Activated CD4-positive, alpha-beta T cell treated with anti-CD3 and anti-CD28 coated beads, Interleukin-2, amount 50 U/mL, for 24 hours (primary cell): Measurements from ENCODE around the gene FAXC.

Experiments used
- DNase-seq, 2 donors: peaks; one replicate each; pipeline ENCODE4 v3.0.0-alpha.2; 2020; ENCODE audit warnings: low read depth in 1 of 2, low spot score in 1 of 2

Gene FAXC

DNA sequence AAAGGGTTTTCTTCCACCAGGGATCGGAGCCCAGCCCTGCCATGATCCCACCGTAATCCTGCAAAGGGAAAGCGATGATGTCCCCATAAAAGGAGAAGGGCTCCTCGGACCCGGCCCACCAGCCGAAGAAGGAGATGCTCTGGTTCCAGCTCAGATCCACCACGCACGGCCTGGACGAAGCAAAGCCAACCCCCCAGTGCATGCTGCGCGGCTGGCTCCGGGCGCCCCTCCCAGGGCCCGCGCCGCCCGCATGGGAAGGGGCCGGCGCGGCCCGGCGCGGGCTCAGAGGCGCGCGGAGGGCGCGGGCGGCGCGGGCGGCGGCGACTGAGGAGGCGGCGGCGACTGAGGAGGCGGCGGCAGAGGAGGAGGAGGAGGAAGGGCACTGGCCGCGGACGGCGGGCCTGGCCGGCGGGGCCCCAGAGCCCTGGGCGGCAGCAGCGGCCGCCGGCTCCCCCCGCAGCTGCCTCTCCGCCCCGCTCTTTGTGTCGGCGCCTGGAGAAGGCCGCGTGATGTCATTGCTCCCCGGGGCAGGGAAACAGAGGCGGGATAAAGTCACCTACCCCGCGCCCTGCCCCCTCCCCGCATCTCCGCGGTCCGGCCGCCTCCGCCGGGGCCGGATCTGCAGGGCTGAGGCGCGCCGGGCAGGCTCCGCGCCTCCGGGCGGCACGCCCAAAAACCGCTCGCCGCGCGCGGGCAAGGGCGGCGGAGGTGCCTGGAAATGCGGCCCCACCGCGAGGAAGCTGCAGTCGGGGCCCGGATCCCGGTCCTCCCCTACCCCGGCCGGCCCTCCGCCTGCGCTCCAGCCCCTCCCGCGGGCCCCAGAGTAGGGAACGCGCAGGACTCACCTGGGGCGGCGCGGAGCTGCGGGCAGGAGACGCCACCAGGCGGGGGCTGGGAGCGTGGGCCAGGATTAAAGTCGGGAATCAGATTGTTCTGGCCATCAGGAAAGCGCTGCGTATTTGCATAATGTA is at the start of gene FAXC:
FAXC (minus strand) TSS at position 504 of the 971 bp plus-strand sequence; CDS start at position 202, 302 bp downstream.
- no peak for DNase-seq

DNA sequence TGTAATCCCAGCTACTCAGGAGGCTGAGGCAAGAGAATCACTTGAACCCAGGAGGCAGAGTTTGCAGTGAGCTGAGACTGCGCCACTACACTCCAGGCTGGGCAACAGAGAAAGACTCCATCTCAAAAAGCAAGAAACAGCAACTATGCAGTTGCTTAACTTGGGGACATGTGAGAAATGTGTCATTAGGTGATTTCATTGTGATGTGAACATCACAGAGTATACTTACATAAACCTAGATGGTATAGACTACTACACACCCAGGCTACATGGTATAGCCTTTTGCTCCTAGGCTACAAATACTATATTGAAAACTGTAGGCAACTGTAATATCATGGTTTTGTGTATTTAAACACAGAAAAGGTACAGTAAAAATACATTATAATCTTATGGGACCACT is 47.8 kb upstream of the FAXC start:
- DNase-seq, result no peak

DNA sequence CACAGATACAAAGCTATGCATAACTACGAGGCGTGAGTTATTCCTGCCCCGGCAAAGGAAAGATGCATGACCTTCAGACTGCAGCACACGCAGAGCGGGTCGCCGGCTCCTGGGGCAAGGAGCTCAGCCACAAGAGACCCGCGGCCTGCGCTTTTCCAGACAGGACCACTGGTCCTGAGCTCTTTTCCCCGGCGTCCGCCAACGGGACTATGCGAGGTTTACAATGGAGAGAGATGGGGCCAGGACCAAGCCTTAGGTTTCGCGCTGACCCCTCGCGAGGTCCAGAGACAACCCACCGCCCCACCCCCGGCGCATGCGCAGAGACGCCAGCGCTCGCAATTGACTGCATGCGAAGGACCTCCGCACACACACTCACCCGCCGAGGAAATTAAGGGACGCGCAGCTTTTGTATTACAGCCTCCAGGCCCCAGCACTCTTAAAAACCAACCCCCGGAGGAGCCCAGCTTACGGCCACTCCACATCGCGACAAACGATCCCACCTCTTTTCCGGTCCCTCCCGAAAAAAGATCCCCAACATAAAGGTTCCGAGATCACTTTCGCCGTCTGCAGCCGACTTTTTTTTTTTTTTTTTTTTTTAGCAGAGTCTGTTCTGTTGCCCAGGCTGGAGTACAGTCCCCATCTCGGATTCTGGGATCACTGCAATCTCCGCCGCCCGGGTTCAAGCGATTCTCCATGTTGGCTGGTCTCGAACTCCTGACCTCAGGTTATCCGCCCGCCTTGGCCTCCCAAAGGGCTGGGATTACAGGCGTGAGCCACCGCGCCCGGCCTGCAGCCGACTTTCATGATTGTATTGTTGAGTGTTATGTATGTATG is 44.4 kb upstream of the FAXC start, which contains the start of gene COQ3:
COQ3 (minus strand) TSS at position 498 of the 834 bp plus-strand sequence; CDS start at position 482, 16 bp downstream.
- DNase-seq, result peak; percentile 46 to 48

DNA sequence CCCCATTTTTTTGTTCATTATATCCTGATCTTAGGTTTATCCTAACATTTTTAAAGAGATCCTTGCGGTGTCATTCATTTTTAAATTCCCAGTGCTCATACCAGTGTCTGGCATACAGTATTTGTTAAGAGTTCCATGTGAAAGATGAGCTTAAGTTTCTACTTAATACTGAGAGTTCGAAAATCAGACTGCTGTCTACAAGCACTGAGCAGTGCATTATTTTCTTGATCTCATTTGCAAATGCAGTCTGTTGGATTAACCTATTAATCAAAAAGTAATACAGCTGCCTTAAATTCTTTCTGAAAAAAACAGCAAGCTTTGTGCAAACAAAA is 43.9 kb upstream of the FAXC start:
- DNase-seq, result no peak

DNA sequence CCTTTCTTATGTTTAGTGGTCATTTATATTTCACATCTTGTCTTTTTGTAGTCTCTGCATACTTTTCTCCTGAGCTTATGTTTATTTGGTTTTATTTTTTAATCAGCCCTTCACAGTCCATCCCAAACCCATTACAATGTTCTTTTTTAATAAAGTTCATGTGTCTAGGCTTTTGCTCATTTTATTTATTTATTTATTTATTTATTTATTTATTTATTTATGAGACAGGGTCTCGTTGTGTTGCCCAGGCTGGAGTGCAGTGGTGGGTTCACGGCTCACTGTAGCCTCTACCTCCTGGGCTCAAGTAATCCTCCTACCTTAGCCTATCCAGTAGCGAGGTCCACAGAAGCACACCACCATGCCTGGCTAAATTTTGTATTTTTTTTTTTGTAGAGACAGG is 41.4 kb upstream of the FAXC start:
- no peak for DNase-seq

DNA sequence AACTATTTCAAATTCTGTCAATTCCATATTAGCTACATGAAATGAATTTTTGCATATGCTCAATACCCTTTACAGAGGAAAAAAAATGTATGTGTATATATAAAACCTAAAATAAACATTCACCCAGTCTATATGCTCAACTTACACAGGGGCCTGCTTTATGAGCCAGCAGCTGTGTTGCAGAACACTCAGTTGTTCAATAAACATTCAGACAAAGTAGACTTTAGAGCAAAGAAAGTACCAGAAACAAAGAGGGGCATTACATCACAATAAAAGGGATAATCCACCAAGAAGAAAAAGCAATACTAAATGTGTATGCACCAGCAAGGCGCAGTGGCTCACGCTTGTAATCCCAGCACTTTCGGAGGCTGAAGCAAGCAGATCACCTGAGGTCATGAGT is 35.0 kb upstream of the FAXC start:
- DNase-seq, result no peak

DNA sequence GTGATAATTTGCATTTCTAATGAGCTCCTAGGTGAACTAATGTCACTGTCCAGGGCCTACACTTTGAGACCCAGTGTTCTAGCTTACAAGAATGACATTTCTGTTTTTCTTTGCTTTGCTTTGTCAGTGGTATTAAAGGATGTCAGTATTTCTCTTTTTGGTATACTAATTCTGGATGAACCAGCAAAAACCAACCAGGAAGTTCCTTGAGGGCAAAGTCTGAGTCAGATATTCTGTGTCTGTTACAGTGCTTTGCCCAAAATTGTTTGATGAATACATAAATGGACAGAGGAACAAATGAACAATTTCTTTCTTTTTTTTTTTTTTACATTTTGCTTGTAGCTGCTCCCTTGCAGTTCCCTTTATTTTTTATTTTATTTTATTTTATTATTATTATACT is 29.2 kb upstream of the FAXC start:
- DNase-seq, result no peak

DNA sequence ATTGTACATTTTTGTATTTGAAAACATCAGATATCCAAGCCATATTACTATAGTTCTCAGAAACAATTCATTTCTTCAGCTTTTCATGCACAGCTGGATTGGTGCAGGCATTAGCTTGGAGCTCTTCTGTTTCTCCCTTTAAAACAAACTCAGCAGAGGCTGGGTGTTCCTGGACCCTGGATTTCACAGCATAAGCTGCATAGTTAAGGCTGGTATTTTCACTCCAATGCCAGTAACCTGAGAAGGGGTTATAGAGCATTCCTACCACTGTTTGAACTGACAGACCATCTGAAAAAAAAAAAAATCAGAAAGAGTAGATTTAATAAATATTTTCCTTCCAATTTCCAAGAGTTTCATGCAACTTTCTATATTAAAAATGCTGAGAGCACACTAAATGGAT is 20.1 kb upstream of the FAXC start:
- DNase-seq, result no peak

DNA sequence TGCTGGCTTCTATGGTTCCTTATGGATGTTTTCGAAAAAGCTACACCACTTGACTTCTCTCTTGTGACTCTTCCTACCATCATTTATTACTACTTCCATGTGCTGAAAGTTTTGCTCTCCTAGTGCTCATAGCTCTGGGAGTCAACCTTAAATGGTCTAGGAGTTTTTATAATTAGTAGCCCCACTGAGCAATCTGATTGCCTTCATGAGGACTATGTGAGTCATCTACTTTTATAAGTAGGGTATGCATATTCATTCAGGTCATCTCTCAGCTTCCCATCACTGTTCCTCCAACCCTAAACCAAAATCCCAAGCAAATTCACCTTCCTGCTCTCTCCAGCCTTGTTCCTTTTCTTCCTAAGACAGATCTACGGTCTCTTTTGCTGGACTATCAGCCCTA is 17.4 kb upstream of the FAXC start:
- no peak for DNase-seq

DNA sequence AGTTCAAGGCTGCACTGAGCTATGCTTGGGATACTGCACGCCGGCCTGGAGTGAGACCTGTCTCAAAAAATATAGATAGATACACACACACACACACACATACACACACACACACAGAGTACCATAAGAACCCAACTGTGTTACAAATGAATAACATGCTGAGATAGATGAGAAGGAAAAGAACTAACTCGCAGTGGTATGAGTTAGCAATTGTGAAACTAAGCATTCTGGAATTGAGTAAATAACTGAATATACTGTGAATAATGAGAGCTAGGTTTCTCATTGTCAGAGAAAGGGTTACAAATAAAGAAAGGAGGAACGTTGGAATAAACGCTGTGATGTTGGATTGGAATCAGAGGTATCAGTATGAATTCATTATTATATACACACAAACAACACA is 14.6 kb upstream of the FAXC start:
- DNase-seq, result no peak

DNA sequence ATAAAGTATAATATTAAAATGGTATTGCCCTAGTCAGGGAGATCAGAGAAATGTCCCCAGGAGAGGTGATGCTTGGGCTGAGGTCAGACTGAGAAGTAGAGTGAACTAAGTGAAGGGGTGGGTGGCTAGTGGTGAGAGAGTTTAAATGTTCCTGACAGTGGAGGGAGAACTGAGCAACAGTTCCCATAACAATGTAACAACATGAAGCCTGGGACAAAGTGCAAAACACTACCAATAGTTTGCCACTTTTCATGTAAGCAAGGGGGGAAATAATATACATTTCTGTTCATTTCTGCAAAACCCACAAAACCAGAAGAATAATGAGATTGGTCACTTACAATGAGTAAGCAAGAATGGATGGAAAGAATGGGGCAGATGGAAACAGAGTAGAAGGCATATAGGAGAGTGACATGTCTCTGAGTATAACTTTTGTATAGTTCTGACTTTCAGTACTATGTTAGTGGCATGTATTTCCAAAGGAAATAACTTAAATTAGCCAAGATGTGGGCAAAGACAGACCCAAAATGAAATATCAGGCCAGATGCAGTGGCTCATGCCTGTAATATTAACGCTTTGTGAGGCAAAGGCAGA is 13.3 kb upstream of the FAXC start:
- no peak for DNase-seq

DNA sequence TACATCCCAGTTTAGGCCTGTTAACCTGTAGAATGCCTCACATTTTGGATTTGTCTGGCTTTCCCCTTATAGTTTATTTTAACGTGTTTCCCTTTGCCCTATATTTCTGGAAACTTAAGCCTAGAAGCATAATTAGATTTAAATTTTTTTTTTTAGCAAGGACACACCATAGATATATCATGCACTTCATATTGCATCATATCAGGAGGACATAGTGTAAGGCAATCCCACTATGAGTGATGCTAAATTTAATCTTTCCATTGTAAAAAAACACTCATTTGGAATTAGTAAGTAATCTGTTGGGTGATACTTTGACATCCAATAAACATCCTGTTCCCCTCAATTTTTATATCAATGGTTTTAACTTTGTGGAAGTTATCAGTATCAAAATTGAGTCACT is 10.3 kb upstream of the FAXC start:
- DNase-seq, result no peak

DNA sequence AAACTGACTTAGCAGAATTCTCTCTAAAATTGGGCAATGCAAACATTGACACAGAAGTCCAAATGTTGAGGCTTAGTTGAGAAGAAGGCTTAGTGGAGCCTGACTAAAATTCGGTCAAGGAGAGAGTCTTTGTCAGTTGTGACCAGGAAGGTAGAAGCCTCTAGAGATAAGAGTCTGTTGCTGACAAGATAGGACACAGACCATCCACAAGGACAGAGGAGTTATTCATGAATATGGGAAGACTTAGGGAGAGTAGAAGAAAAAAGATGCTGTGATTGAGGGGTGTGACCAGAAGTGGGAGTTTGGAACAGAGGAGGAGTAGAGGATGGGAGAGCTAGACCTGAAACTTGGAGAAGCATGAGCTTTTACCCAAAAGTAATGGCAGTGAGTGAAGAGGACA is 7.2 kb upstream of the FAXC start:
- DNase-seq, result no peak

DNA sequence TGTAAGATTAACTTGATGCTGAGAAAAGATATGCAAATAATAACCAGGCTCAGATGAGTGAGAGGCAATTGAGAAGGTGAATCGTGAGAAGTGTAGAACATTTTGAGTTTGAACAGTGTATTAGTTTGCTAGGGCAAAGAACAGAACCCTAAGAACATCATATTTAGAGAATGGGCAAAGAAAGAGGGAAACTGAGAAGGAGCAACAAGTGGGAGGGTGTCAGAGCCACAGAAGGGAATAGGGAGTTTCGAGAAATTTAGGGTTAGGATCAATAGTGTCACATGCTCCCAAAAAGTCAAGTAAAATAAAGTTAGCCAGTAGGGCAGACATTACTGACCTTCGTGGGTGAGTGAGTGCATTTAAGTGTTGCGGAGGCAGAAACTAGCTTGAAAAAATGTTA is 5.5 kb upstream of the FAXC start:
- no peak for DNase-seq

DNA sequence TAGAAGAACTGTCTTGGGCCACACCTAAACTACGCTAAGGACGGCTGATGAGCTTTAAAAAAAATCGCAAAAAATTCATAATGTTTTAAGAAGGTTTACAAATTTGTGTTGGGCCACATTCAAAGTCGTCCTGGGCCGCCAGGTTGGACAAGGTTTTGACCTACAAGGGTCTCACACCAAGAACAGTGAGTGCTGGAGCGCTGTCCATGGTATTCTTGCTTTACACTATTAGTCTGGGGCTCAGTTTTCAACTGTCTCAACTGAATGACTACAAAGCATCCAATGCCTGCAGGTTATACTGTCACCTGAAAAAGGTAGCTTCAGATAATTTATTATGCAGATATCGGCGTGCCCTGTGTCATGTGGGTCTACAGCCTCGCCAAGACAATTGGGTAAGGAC is 3.7 kb upstream of the FAXC start:
- no peak for DNase-seq

DNA sequence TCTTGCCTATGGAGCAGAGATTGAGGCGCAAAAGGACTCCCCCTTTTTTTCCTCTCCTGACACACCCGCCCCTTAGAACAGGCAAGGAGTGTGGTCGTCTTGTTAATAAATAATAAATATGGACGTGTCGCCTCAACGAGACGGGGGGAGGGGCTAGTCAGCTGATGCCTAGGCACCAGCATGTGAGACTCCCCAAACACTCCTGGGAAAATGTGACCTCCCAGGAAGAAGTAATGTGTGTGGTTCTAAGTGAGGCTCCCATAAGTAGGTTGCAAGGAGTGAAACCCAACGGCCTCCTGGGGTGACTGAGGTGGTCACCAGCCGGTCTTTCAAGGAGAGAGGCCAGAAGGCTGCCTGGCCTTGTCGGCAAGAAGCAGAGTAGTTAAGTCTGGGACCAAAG is 1.1 kb upstream of the FAXC start:
- DNase-seq, result no peak

DNA sequence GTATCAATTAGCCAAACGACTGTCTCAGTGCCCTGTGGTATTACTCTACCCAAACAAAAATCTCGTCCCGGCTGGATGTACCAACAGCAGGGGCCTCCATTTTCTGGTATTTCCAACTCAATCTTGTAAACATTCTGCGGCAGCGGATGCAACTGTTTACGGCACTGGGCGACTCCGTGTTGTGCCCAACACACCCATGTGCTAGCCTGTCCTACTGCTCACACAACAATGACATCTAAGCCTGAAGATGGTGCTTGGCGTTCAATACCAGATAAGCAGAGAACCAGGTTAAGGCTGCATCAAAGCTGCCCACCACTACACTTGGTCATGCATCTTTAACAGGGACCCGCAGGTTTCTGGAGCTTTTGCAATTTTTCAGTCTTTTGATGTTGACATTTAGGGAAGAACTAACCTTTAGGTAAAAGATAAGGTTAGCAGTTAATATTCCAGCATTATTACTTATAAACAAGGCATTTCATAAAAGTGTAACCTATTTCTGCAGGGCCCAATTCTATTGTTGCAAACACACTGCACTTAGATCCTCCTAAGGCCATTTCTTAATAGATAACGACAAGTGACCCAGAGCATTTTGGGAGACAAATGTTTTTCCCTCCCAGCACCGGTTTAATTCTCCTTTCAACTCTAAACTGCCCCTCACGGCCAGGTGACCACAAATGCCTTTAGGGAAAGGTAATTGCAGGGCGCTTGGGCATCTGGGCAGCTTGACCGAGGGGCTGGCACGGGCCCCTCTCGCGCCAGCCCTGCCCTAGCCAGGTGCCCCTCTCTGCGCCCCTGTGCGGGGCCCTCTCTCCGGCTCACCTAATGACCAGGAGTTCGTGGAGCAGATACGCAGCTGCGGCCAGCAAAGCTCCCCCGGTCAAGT is 945 bp downstream of the FAXC start:
- no peak for DNase-seq

DNA sequence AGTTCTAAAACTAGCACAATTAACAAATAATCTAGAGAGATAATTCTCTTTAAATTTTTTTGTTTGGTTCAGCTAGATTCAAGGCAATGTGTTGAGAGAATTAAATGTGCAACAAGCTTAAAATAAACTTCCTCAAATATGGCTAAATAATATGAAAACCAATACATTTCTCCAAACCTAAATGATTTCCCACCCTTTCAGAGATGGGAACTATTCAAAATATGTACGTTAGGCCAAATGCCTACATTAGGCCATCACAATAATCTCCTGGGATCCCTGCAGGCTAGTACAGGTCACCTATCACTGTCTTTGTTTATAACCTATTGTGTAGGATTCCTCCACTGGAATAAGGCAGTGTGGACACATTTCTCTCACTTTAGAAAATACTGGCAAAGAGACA is 1.7 kb downstream of the FAXC start:
- no peak for DNase-seq

DNA sequence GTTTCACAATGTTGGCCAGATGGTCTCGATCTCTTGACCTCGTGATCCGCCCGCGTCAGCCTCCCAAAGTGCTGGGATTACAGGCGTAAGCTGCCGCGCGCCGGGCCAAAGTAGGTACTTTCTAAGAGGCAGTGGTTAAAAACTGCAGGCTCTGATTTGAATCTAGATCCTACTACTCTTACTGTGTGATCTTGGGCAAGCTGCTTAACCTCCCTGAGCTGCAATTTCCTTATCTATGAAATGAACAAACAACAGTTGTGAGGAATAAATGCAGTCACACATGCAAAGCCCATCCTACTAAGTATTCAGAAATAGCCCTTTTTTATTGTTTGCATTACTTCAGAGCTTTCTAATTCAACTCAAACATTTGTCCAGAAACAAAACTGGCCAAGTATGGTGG is 2.9 kb downstream of the FAXC start:
- no peak for DNase-seq

DNA sequence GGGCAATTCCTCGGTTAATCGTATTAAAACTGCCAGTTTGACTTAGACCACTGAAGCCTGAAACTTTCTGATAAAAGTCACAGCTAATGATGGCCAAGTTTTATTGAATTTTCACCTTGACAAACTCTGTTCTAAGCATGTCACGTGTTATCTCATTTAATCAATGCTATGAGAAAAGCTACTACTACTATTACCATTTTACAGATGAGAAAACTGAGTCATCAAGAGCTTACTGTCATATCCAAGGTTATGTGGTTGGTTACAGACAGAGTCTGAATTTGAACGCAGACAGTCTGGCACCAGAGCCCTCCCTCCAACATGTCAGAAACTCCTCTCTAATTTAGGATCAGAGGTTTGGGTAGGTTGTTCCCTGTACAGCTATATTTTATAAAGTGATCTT is 4.3 kb downstream of the FAXC start:
- no peak for DNase-seq

DNA sequence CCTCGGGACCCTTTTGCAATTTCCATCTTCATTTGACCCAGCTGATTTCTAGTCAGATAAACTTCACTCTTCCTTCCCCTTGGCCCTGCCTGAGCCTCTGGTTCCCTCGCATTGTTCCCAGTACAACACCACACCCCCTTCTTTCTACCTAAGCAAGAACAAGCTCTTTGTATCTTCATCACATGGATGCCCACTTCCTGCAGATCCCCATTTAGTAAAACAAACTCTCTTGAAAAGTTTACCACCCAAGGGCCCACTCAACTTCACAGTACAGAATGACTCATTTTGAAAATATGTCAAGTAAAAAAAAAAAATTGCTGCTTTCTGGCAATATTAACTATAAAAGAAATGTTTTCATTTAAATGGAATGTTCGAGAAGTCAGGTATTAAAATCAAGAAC is 5.2 kb downstream of the FAXC start:
- DNase-seq, result no peak
